ENCODE measurements around the gene TMEM14A. TPM values are rescaled to one million over a fixed set of nuclear protein-coding genes. Genes with fewer than 3 reads are reported as not detected.

TMEM14A gene
- total and polyA plus RNA-seq, 2 of the 8 experiments (the other 6 are each of a cell fraction or from before 2014, with no cell fraction given): 11.1 to 11.2 TPM

- no peak overlapping the region for H2AK5ac ChIP-seq (ENCODE audit: low read depth, low read length)
- no peaks in the 10 kb centered on the region for H4K20me1 ChIP-seq (replicated peaks in 1 of 2; ENCODE audit: control insufficient read depth in 1 of 2, insufficient read depth in 2 of 2, low read length in 2 of 2)
- POLR2A ChIA-PET (ENCODE audit: partially characterized antibody): no interaction called here
- no peak overlapping the region for H3K4me2 ChIP-seq (ENCODE audit: insufficient read depth in 1 of 2, low read depth in 2 of 2, low read length in 2 of 2)
- no peak overlapping the region for H3K9ac ChIP-seq (replicated peaks in 1 of 4; ENCODE audit: extremely low read depth in 1 of 4, low read depth in 3 of 4, low read length in 3 of 4)
- FAIRE-seq (no peak), DNase-seq (ENCODE audit: low read depth in 1 of 2, low spot score in 2 of 2) (no peak)
- H3K36me3 ChIP-seq (ENCODE audit: control insufficient read depth in 2 of 4, insufficient read depth in 4 of 4, low read length in 3 of 4): no peaks in the 10 kb centered on the region
- no peaks in the 10 kb centered on the region for H3K79me1 ChIP-seq (ENCODE audit: low read depth, low read length)
- CTCF ChIA-PET (ENCODE audit: partially characterized antibody): interaction anchor here (0.9 to 2.4 kb wide), 7 partner anchors 10 to 61 kb away, joined by 3 to 8 read pairs (median 4); no protein-coding TSS in a partner anchor
- no peak overlapping the region for H4K8ac ChIP-seq (ENCODE audit: extremely low read depth, insufficient read depth, low read length)
- no peak overlapping the region for H3K4me3 ChIP-seq (ENCODE audit: extremely low read depth in 1 of 4, insufficient read depth in 2 of 4, low read depth in 3 of 4, low read length in 4 of 4)
- H3K79me2 ChIP-seq (ENCODE audit: control insufficient read depth in 1 of 2, insufficient read depth in 2 of 2, low read length in 2 of 2): no peaks in the 10 kb centered on the region
- H2AFZ ChIP-seq (ENCODE audit: low read length): no peak overlapping the region
- H3K23me2 ChIP-seq (ENCODE audit: low read depth, low read length): no peaks in the 10 kb centered on the region
- no peak overlapping the region for H4K91ac ChIP-seq (replicated peaks; ENCODE audit: insufficient read length, low read length)
- H2BK20ac ChIP-seq (ENCODE audit: low read length): no peak overlapping the region
- no peak overlapping the region for H4K5ac ChIP-seq (ENCODE audit: insufficient read length, low read depth, low read length)
- H3K23ac ChIP-seq (ENCODE audit: insufficient read length): no peak overlapping the region
- no peak overlapping the region for H2BK120ac ChIP-seq (replicated peaks; ENCODE audit: low read depth, low read length)
- TF ChIP-seq FOSL1 (IDR thresholded peaks at IDR 0.05; ENCODE audit: insufficient read depth, low read depth, low read length): no peak
- peak; percentile 16 to 36; a peak in 2 of 4 replicates for TF ChIP-seq RAD21 (IDR thresholded peaks at IDR 0.05 in 1 of 2, conservative IDR thresholded peaks at IDR 0.05 in 1 of 2; ENCODE audit: low read depth in 2 of 2, low read length in 2 of 2)
- no peak overlapping the region for H3K56ac ChIP-seq (replicated peaks; ENCODE audit: insufficient read length, low read depth, low read length)
- no peak overlapping the region for H3K14ac ChIP-seq (ENCODE audit: insufficient read length)
- no peak overlapping the region for H2BK12ac ChIP-seq (ENCODE audit: low read depth, low read length)
- H3K18ac ChIP-seq (ENCODE audit: extremely low read depth, low read length): no peak overlapping the region
- H3K4me1 ChIP-seq (replicated peaks in 1 of 4; ENCODE audit: control insufficient read depth in 3 of 4, insufficient read depth in 4 of 4, low read length in 3 of 4): peaks cover 0 to 5% (median 0%) of the 10 kb centered on the region in 4 experiments; a peak in 3 of 7 replicates
- no peak overlapping the region for H2BK5ac ChIP-seq (ENCODE audit: low read depth, low read length)
- no peaks in the 10 kb centered on the region for H3K9me3 ChIP-seq (ENCODE audit: insufficient read depth in 2 of 2, low read depth in 1 of 2, low read length in 1 of 2)
- no peak overlapping the region for H3K4ac ChIP-seq (replicated peaks; ENCODE audit: insufficient read length, low read depth, low read length)
- H3K27ac ChIP-seq (ENCODE audit: low read depth, low read length): no peak overlapping the region
- no peak overlapping the region for H2BK15ac ChIP-seq (ENCODE audit: low read length)
- no peaks in the 10 kb centered on the region for H3K27me3 ChIP-seq (replicated peaks in 1 of 4; ENCODE audit: control insufficient read depth in 3 of 4, extremely low read depth in 1 of 4, insufficient read depth in 3 of 4, low read length in 3 of 4)
- WGBS, 2 experiments (ENCODE audit: extremely low coverage in 1 of 2, insufficient coverage in 1 of 2, insufficient read length in 1 of 2, insufficient replicate concordance in 2 of 2, low coverage in 1 of 2, low lambda C conversion rate in 2 of 2, missing lambda C conversion rate in 1 of 2): 81% methylated on average over 4 of the region's 4 CpGs; no CpG with 5 or more reads in 1 of the 2 experiments
Observed at GRCh38 chr6:52696418-52696817, 25.5 kb downstream of the TMEM14A start.
